PC-3 (cell line): ENCODE measurements around the gene CALR3. TPM values are rescaled to one million over a fixed set of nuclear protein-coding genes. Genes with fewer than 3 reads are reported as not detected.

Source experiments
- ATAC-seq: fragments of 200-7000 bp; cut with Tn5 transposase; 2 replicates; pipeline ENCODE4 v1.9.1; 2020; ENCODE audit warnings: mild to moderate bottlenecking, moderate library complexity
- BruUV-seq: library from RNA; stranded (reverse); fragments of 400-500 nt; replicated peaks from 2 replicates; lab custom pipeline; 2021; lab: Mats Ljungman, UMichigan
- CTCF ChIA-PET: fragments of 300-600 bp; sonication (Branson Sonifier 250); formaldehyde crosslinking; loops from one replicate; lab custom pipeline; 2022; ENCODE audit warnings: antibody characterized with exemption; lab: Charles Lee
- POLR2A ChIA-PET: fragments of 300-600 bp; sonication (Branson Sonifier 250); formaldehyde crosslinking; loops from one replicate; lab custom pipeline; 2022; ENCODE audit warnings: antibody characterized with exemption; ENCODE audit not compliant: unreplicated experiment; lab: Charles Lee
- DNase-seq: peaks from one replicate; pipeline ENCODE4 v3.0.0-alpha.2; 2015
- H2AFZ ChIP-seq: fragments of 300-600 bp; sonication (generic); 2 replicates; pipeline ENCODE4 v1.6.0; 2016; ENCODE audit warnings: antibody characterized with exemption, low read length
- H3F3A ChIP-seq: fragments of 300-600 bp; sonication (generic); one replicate; pipeline ENCODE4 v1.6.0; 2017; ENCODE audit warnings: antibody characterized with exemption, low read length, control low read depth, mild to moderate bottlenecking; ENCODE audit not compliant: unreplicated experiment
- H3K27ac ChIP-seq: fragments of 300-600 bp; sonication (generic); 2 replicates; pipeline ENCODE4 v1.5.1; 2016; ENCODE audit warnings: mild to moderate bottlenecking, low read length
- H3K27me3 ChIP-seq: fragments of 300-600 bp; sonication (generic); 2 replicates; pipeline ENCODE4 v1.6.1; 2016; ENCODE audit warnings: low read length, mixed read lengths
- H3K36me3 ChIP-seq: fragments of 300-600 bp; sonication (generic); 2 replicates; pipeline ENCODE4 v1.6.1; 2016; ENCODE audit warnings: low read depth, mixed run types, low read length, mixed read lengths
- H3K4me1 ChIP-seq: fragments of 300-600 bp; sonication (generic); 2 replicates; pipeline ENCODE4 v1.5.1; 2016; ENCODE audit warnings: low read length; ENCODE audit not compliant: insufficient read depth
- H3K4me2 ChIP-seq: fragments of 300-600 bp; sonication (generic); 2 replicates; pipeline ENCODE4 v1.6.0; 2016; ENCODE audit warnings: low read length
- H3K4me3 ChIP-seq: fragments of 300-600 bp; sonication (generic); 2 replicates; pipeline ENCODE4 v1.5.1; 2016; ENCODE audit warnings: mild to moderate bottlenecking, low read length, mixed read lengths
- H3K79me2 ChIP-seq: fragments of 300-600 bp; sonication (generic); 2 replicates; pipeline ENCODE4 v1.6.1; 2017; ENCODE audit warnings: low read length, mixed read lengths
- H3K9ac ChIP-seq: fragments of 300-600 bp; sonication (generic); 2 replicates; pipeline ENCODE4 v1.6.0; 2016; ENCODE audit warnings: mild to moderate bottlenecking, low read length
- H3K9me2 ChIP-seq: fragments of 300-600 bp; sonication (generic); replicated peaks from 2 replicates; pipeline ENCODE4 v1.6.1; 2016; ENCODE audit warnings: mixed run types, low read length, mixed read lengths
- H3K9me3 ChIP-seq: fragments of 300-600 bp; sonication (generic); 2 replicates; pipeline ENCODE4 v1.6.1; 2016; ENCODE audit warnings: low read length, mixed read lengths
- H4K20me1 ChIP-seq: fragments of 300-600 bp; sonication (generic); 2 replicates; pipeline ENCODE4 v1.6.1; 2016; ENCODE audit warnings: low read length, mixed read lengths
- EZH2 ChIP-seq: fragments of 300-600 bp; sonication (generic); IDR thresholded peaks from one replicate; pipeline ENCODE4 v1.6.1; 2017; ENCODE audit warnings: antibody characterized with exemption, mild to moderate bottlenecking, low read length; ENCODE audit not compliant: unreplicated experiment
- EZH2phosphoT487 ChIP-seq: fragments of 300-600 bp; sonication (generic); IDR thresholded peaks from 2 replicates; pipeline ENCODE4 v1.6.1; 2018; ENCODE audit warnings: mild to moderate bottlenecking, antibody characterized with exemption, low read length, borderline replicate concordance
- intact Hi-C: fragments of 100-400 bp; cut with micrococcal nuclease; formaldehyde crosslinking; loops from 2 replicates; pipeline ENCODE4 v1.9.0; 2023
- total RNA-seq: library from RNA; depleted of rRNA; stranded (reverse); fragments of >200 nt; gene quantifications from 2 replicates; pipeline ENCODE4 v1.2.3, GENCODE V29; 2014; rRNA removed
- TF ChIP-seq, protein P1 (sequence below): fragments of 300-600 bp; sonication (generic); conservative IDR thresholded peaks from 2 replicates; pipeline ENCODE4 v1.5.1; 2017; ENCODE audit warnings: antibody characterized with exemption, low read depth, mild to moderate bottlenecking, low read length

Gene CALR3
- total RNA-seq, 1 experiment from 2014 or later: 0.47 TPM

DNA sequence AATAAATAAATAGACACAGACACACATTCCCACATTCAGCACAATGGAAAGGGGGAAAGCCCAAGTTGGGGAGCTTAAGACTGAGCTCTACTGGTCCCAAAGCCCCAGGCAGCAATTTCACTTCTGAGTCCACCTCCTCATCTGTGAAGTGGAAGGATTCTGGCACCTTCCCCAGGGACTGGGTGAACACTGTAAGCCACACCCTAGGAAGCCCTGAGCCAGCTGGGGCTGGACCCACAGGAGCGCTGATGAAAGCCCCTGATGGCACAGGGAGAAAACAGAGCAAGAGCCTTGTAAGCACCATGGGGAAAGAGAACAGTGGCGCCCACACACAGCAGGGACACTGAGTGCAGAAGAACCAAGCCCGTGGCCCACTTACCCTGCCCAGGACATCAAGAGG is 62.0 kb downstream of the CALR3 start:
- ChIA-PET CTCF (no interaction called here), POLR2A (no interaction called here)
- Histone ChIP-seq H3K4me3 (no peak overlapping the region), H3K9ac (no peak overlapping the region), H3K9me3 (no peaks in the 10 kb centered on the region), H3K4me1 (no peaks in the 10 kb centered on the region), H3K27me3 (no peaks in the 10 kb centered on the region), H3K79me2 (no peaks in the 10 kb centered on the region), H3K9me2 (no peaks in the 10 kb centered on the region), H3F3A (no peaks in the 10 kb centered on the region), H3K36me3 (peaks cover 30% of the 10 kb centered on the region), H3K27ac (no peak overlapping the region), H2AFZ (no peak overlapping the region), H3K4me2 (no peak overlapping the region), H4K20me1 (no peaks in the 10 kb centered on the region)
- intact Hi-C loops: no loop called here
- DNase-seq: no peak
- TF ChIP-seq EZH2phosphoT487: no peak
- TF ChIP-seq, protein P1, sequence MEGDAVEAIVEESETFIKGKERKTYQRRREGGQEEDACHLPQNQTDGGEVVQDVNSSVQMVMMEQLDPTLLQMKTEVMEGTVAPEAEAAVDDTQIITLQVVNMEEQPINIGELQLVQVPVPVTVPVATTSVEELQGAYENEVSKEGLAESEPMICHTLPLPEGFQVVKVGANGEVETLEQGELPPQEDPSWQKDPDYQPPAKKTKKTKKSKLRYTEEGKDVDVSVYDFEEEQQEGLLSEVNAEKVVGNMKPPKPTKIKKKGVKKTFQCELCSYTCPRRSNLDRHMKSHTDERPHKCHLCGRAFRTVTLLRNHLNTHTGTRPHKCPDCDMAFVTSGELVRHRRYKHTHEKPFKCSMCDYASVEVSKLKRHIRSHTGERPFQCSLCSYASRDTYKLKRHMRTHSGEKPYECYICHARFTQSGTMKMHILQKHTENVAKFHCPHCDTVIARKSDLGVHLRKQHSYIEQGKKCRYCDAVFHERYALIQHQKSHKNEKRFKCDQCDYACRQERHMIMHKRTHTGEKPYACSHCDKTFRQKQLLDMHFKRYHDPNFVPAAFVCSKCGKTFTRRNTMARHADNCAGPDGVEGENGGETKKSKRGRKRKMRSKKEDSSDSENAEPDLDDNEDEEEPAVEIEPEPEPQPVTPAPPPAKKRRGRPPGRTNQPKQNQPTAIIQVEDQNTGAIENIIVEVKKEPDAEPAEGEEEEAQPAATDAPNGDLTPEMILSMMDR: no peak
- no peak for TF ChIP-seq EZH2
- no TSS peak for BruUV-seq
- ATAC-seq: no peak

DNA sequence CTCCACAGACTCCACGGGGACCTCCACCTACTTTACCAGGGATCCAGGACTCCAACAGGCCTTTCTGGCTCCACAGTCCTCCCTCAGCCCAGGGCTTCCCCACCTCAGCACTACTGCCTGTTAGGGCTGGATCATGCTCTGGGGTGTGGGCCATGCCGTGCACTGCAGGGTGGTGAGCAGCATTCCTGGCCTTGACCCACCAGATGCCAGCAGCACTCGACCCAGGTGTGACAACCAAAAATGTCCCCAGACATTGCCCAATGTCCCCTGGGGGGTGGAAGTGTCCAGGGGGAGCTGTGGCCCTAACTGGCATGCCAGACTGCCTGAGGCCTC is 66.2 kb downstream of the CALR3 start:
- H2AFZ ChIP-seq: no peak overlapping the region
- H3K4me3 ChIP-seq: no peak overlapping the region
- H3K4me2 ChIP-seq: no peak overlapping the region
- H3K79me2 ChIP-seq: no peaks in the 10 kb centered on the region
- H3K9me3 ChIP-seq: no peaks in the 10 kb centered on the region
- no peak for DNase-seq
- no peak overlapping the region for H3K9ac ChIP-seq
- no peaks in the 10 kb centered on the region for H4K20me1 ChIP-seq
- ChIA-PET POLR2A (no interaction called here), CTCF (no interaction called here)
- H3K36me3 ChIP-seq: peaks cover 32% of the 10 kb centered on the region
- no peak for ATAC-seq
- BruUV-seq: no TSS peak
- no peaks in the 10 kb centered on the region for H3F3A ChIP-seq
- intact Hi-C loops: no loop called here
- H3K27me3 ChIP-seq: no peaks in the 10 kb centered on the region
- H3K4me1 ChIP-seq: no peaks in the 10 kb centered on the region
- no peak overlapping the region for H3K27ac ChIP-seq
- no peaks in the 10 kb centered on the region for H3K9me2 ChIP-seq
- TF ChIP-seq, protein P1: no peak
- TF ChIP-seq EZH2 (no peak), EZH2phosphoT487 (no peak)

DNA sequence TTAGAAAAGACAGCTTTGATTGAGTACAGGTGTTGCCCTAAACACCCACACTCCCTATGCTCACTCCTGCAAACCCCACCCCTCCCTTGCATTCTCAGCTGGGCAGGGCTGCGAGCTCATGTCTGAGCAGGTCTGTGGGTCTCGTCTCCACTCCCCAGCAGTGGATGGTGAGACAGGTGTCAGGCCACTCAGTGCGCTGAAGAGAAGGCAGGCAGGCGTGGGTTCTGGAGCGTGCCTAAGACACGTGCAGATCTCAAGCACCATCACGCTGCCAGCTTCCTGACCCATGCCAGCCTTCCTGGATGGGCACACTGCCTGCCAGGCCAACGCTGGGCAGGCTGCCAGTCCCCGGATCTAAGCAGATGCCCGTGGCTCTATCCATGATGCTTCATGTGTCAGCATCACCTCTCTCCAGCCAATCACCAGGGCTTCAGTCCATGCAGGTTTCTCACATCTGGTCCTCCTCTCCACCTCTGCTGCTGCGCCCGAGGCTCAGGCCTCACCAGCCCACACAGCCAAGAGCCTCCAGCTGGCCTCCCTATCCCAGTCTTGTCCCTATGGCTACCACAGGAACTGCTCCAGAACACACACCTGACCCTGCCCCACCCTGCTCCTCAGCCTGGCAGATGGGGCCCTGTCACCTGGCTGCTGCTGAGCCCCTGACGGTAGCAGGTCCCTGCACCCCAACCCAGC is 66.8 kb downstream of the CALR3 start:
- Histone ChIP-seq H3K4me1 (no peaks in the 10 kb centered on the region), H3K79me2 (no peaks in the 10 kb centered on the region), H3K9me3 (no peaks in the 10 kb centered on the region), H3K9me2 (no peaks in the 10 kb centered on the region), H2AFZ (no peak overlapping the region), H3K27ac (no peak overlapping the region), H3K4me2 (no peak overlapping the region), H3K4me3 (no peak overlapping the region), H4K20me1 (no peaks in the 10 kb centered on the region), H3K27me3 (no peaks in the 10 kb centered on the region), H3F3A (no peaks in the 10 kb centered on the region), H3K36me3 (peaks cover 27% of the 10 kb centered on the region), H3K9ac (no peak overlapping the region)
- ChIA-PET POLR2A (no interaction called here), CTCF (no interaction called here)
- TF ChIP-seq EZH2 (no peak), EZH2phosphoT487 (no peak)
- TF ChIP-seq, protein P1: no peak
- BruUV-seq: no TSS peak
- DNase-seq: peak; percentile 8
- intact Hi-C loops: no loop called here
- ATAC-seq: peak; percentile 79

Other genes with a start within 250 kb of the CALR3 start
- gene KLF2, start 171.3 kb downstream of the CALR3 start, total RNA-seq: 4.8 and 6.6 TPM in 2 replicates
- 18.1 and 23.8 TPM in 2 replicates for gene EPS15L1, start 24.2 kb downstream of the CALR3 start, total RNA-seq
- gene C19orf44, start 227 bp upstream of the CALR3 start, total RNA-seq: 2.5 and 5.2 TPM in 2 replicates
- gene CHERP, start 46.3 kb upstream of the CALR3 start, total RNA-seq: 13.4 and 24.2 TPM in 2 replicates
- 52.6 and 62.3 TPM in 2 replicates for gene SLC35E1, start 76.2 kb upstream of the CALR3 start, total RNA-seq
- gene MED26, start 132.0 kb upstream of the CALR3 start, total RNA-seq: 17.5 and 17.7 TPM in 2 replicates
- 62.0 and 74.1 TPM in 2 replicates for gene SMIM7, start 164.0 kb upstream of the CALR3 start, total RNA-seq
- gene TMEM38A, start 165.0 kb upstream of the CALR3 start, total RNA-seq: 11.0 and 13.3 TPM in 2 replicates
- 2.4 and 2.5 TPM in 2 replicates for gene NWD1, start 223.7 kb upstream of the CALR3 start, total RNA-seq